VCaP (cell line): ENCODE data around the gene COL8A1.

Experiments
- H3K27ac ChIP-seq: fragments of 450-650 bp; 2 replicates; pipeline ENCODE4 v1.5.1; 2017
- TF ChIP-seq, protein P1 (sequence below): fragments of 450-650 bp; conservative IDR thresholded peaks from 2 replicates; pipeline ENCODE4 v1.5.1; 2017; ENCODE audit warnings: mild to moderate bottlenecking, moderate library complexity

The COL8A1 gene

DNA sequence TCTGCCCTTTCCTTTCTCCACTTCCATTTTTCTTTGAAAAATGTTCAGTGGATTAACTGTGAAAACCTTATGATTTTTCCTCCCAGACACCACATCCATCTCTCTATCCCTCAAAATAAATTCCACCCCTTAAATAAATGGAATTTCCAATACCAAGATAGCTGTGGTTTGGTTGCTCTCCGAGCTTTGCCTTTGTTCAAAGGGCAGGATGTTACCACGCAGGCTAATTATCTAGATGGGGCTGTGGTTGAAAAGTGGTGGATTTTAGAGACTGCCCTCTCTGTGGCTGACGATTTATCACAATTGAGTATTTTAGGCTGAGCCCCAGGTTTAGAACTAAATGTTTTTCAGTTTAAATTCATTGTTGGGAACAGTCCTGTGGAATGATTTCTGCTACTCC lies 142.4 kb downstream of the COL8A1 start:
- TF ChIP-seq, protein P1, sequence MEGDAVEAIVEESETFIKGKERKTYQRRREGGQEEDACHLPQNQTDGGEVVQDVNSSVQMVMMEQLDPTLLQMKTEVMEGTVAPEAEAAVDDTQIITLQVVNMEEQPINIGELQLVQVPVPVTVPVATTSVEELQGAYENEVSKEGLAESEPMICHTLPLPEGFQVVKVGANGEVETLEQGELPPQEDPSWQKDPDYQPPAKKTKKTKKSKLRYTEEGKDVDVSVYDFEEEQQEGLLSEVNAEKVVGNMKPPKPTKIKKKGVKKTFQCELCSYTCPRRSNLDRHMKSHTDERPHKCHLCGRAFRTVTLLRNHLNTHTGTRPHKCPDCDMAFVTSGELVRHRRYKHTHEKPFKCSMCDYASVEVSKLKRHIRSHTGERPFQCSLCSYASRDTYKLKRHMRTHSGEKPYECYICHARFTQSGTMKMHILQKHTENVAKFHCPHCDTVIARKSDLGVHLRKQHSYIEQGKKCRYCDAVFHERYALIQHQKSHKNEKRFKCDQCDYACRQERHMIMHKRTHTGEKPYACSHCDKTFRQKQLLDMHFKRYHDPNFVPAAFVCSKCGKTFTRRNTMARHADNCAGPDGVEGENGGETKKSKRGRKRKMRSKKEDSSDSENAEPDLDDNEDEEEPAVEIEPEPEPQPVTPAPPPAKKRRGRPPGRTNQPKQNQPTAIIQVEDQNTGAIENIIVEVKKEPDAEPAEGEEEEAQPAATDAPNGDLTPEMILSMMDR = no peak
- no peak overlapping the region for H3K27ac ChIP-seq

- TF ChIP-seq, protein P1 = no peak
- H3K27ac ChIP-seq = no peak overlapping the region
Measured at GRCh38 chr3:99781761-99782160, 143.4 kb downstream of the COL8A1 start.

DNA sequence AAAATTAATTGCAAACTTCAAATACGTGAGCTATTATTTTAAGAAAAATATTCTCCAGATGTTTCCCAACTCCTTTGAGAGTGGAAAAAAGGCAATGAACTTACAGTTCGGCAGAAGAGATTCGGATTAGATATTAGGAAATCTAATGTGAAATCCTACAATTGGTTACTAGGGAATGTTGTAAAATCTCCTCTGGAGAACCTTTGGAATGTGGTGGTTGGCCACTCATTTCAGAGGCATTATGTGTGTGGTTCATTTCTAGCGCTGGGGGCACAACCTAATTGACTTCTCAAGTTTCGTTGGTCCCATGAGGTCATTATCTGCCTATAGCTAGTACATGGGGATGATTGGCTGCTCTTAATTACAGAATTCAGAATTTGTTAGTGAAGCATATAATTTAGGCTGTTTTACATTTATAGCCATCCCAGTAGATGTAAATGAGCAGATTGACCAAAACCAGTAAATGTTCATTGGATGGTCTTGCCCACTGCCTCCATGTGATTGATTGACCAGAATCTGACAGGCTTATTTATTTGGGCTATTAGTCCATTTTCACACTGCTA lies 144.7 kb downstream of the COL8A1 start:
- H3K27ac ChIP-seq = no peak overlapping the region
- TF ChIP-seq, protein P1 = no peak

DNA sequence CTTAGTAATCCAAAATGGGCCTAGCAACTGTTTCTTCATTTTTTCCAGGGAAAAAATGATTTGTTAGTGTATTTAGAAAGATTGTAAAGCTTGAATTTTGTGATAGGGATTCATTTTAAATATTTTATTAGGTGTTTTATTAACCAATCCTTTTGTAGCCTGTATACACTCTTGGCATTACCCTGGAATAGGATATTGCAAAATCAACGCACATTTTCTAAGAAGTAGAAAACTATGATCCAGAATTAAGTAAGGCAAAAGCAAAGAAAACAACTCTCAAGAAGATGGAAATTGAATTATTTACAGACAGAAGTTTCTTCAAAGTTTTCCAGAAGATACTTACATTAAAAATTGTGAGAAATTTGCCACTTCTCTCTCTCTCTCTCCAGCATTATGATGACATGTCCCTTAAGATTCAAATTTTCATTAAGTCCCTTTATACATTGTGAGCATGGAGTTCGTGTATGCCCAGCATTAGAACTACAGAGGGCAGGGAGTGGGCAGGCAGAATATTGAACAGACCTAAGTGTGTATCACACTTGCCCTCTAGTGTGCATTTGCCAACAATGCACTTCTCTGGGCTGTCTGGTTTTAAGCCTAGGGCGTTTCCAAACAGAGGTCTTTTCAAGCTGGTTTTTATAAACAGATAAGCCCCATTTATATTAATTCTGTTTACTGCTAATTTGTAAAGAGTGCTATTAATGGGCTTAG lies 150.8 kb downstream of the COL8A1 start:
- H3K27ac ChIP-seq = no peak overlapping the region
- TF ChIP-seq, protein P1 = peak; percentile 80

- TF ChIP-seq, protein P1 = no peak
- H3K27ac ChIP-seq = no peak overlapping the region
Measured at GRCh38 chr3:99794485-99794884, 156.1 kb downstream of the COL8A1 start.

GRCh38 chr3:99795573-99795972 lies 157.2 kb downstream of the COL8A1 start:
- TF ChIP-seq, protein P1 = no peak
- no peak overlapping the region for H3K27ac ChIP-seq

DNA sequence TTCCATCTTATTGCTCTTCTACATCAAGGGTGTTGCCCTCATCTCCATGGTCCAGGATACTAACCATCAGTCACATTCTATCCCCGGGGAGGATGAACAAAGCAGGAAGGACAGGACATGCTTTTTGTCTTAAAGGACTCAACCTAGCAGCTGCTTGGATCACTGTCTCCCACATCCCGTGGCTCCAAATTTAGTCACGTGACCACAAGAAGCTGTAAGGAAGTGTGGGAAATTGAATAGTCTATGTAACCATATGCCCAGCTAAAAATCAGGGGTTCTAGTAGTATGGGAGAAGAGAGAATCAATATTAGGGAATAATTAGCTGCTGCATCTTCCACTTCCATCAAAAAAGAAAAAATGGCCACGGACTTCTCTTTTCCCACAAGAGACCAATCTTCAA lies 161.0 kb downstream of the COL8A1 start:
- no peak overlapping the region for H3K27ac ChIP-seq
- TF ChIP-seq, protein P1 = no peak
